IPS-15b (cell line): ENCODE results near the gene CALML3.
"Not testable (repeated sequence)": the region's sequence is repeated elsewhere in the genome, so short reads cannot be mapped to it uniquely, and the experiment has no call there.

Source experiments
- H3K27me3 ChIP-seq: one replicate; pipeline ENCODE4 v1.6.1; 2013; ENCODE audit warnings: low read length; ENCODE audit not compliant: control insufficient read depth, insufficient read depth
- H3K36me3 ChIP-seq: one replicate; pipeline ENCODE4 v1.6.1; 2013; ENCODE audit warnings: low read length; ENCODE audit not compliant: control insufficient read depth, insufficient read depth
- H3K4me1 ChIP-seq: one replicate; pipeline ENCODE4 v1.6.1; 2013; ENCODE audit warnings: mild to moderate bottlenecking, low read length; ENCODE audit not compliant: control insufficient read depth, insufficient read depth
- H3K4me3 ChIP-seq: one replicate; pipeline ENCODE4 v1.5.1; 2013; ENCODE audit warnings: low read depth, low read length
- H3K9ac ChIP-seq: one replicate; pipeline ENCODE4 v1.6.1; 2013; ENCODE audit warnings: low read depth, mild to moderate bottlenecking, low read length
- H3K9me3 ChIP-seq: one replicate; pipeline ENCODE4 v1.6.1; 2013; ENCODE audit warnings: mild to moderate bottlenecking, low read length; ENCODE audit not compliant: control insufficient read depth, insufficient read depth

The CALML3 gene

DNA sequence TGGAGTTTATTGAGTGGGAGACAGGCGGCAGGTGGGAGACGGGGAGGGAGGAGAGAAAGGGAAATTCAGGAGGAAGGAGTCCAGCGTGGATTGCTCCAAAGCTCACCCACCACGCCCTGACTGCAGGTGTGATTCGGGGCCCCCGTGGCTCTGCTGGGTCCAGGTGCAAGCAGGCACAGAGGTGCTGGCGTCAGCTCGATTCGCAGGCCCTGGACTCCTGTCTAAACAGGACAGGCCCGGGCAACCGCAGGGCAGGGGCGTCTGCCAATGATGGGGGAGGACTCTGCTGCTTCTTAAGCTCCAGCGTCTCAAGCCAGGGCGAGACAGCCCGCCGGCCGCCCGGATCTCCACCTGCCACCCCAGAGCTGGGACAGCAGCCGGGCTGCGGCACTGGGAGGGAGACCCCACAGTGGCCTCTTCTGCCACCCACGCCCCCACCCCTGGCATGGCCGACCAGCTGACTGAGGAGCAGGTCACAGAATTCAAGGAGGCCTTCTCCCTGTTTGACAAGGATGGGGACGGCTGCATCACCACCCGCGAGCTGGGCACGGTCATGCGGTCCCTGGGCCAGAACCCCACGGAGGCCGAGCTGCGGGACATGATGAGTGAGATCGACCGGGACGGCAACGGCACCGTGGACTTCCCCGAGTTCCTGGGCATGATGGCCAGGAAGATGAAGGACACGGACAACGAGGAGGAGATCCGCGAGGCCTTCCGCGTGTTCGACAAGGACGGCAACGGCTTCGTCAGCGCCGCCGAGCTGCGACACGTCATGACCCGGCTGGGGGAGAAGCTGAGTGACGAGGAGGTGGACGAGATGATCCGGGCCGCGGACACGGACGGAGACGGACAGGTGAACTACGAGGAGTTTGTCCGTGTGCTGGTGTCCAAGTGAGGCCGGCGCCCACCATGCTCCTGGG, at the start of gene CALML3:
CALML3 (plus strand) TSS at position 321 of the 920 bp plus-strand sequence; CDS start at position 446, 125 bp downstream.
- Histone ChIP-seq H3K4me3 (no peak within 1 kb of the TSS), H3K9me3 (peaks cover 2% of the 10 kb centered on the region), H3K4me1 (no peaks in the 10 kb centered on the region), H3K27me3 (no peaks in the 10 kb centered on the region), H3K9ac (no peak within 1 kb of the TSS), H3K36me3 (no peaks in the 10 kb centered on the region)

DNA sequence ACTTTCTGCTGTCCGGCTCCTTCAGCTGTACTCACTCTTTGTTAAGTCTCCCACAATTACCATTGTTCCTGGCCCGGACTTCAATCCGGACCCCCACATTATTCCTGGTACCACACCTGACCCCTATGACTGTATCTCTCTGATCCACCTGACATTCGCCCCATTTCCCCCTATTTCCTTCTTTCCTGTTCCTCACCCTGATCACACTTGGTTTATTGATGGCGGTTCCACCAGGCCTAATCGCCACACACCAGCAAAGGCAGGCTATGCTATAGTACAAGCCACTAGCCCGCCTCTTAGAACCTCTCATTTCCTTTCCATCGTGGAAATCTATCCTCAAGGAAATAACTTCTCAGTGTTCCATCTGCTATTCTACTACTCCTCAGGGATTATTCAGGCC, 49.7 kb upstream of the CALML3 start:
- not testable (repeated sequence) for H3K9ac ChIP-seq, H3K27me3 ChIP-seq, H3K9me3 ChIP-seq, H3K36me3 ChIP-seq, H3K4me1 ChIP-seq, H3K4me3 ChIP-seq

DNA sequence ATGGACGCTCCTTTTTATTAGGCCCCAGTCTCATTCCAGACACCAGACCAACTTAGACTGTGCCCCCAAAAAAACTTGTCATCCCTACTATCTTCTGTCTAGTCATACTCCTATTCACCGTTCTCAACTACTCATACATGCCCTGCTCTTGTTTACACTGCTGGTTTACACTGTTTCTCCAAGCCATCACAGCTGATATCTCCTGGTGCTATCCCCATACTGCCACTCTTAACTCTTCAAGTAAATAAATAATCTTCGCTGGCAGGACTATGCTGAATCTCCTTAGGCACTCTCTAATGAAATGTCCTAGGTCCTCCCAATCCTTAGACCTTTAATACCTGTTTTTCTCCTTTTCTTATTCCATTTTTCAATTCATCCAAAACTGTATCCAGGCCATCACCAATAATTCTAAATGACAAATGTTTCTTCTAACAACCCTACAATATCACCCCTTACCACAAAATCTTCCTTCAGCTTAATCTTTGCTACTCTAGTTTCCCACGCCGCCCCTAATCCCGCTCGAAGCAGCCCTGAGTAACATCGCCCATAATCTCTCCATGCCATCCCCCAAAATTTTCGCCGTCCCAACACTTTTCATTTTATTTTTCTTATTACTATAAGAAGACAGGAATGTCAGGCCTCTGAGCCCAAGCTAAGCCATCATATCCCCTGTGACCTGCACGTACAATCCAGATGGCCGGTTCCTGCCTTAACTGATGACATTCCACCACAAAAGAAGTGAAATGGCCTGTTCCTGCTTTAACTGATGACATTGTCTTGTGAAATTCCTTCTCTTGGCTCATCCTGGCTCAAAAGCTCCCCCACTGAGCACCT, 48.6 kb upstream of the CALML3 start:
- not testable (repeated sequence) for H3K4me3 ChIP-seq, H3K36me3 ChIP-seq, H3K9me3 ChIP-seq, H3K27me3 ChIP-seq, H3K4me1 ChIP-seq, H3K9ac ChIP-seq

DNA sequence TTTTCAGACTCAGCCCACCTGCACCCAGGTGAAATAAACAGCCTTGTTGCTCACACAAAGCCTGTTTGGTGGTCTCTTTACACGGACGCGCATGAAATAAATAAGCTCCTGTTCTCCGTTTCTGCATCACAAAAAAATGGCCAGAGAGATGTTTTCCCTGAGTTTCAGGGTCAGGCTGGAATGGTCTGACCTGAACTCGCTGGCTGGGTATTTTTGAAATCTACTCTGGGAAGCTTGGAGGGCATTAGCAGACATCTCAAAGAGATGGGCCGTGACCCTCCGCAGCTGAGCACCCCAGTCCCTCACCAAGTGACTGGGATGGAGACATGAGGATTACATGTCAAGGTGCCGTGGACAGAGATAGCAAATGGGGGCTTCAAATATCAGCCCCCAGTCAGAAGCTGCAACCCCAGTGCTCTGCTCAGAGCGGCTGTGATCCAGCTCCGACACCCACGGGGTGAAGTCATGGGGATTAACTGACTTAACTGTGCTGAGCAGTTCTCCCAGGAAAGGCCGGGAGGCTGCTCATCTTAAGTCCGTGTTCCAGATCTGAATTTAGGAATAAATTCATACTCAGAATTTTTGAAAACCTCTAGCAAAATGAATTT, 47.7 kb upstream of the CALML3 start:
- H3K9ac ChIP-seq, result no peak overlapping the region
- H3K4me1 ChIP-seq, result peaks cover 5% of the 10 kb centered on the region
- no peaks in the 10 kb centered on the region for H3K36me3 ChIP-seq

DNA sequence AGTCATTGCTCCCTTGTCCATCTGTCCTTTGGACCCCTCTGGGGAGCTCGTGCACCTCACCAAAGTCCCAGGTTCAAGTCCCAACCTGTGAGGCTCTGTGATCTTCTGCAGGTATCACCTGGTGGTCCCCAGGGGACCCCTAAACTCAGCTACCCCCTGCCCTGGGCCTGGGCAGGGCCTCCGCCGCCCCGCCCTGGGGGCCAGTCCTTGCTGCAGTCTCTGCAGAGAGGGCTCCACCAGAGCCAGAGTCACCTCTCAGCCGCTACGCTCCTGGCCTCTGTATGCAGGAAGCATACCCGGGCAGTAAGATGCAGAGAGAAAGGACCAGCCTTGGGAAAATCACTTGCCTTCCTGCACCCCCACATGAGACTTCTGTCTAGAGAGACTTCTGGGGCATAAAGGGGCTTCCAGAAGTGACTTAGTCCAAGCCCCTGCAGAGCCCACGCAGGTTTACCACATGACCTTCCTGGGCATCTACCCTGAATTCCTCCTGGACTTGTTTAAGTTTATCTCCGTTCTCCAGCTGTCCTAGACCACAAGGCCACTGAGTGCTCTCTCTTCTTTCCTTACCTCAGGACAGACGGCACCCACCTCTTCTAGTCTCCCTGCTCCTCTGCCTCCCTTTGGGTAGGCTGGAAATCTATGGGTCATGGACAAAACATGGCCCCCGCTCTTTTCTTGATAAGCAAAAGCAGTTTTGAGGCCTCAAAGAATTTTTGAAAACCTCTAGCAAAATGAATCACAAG, 46.6 kb upstream of the CALML3 start:
- Histone ChIP-seq H3K27me3 (no peaks in the 10 kb centered on the region), H3K4me1 (peaks cover 5% of the 10 kb centered on the region), H3K4me3 (no peak overlapping the region), H3K9ac (no peak overlapping the region), H3K9me3 (no peaks in the 10 kb centered on the region), H3K36me3 (no peaks in the 10 kb centered on the region)

More for the DNA sequence above, 47.7 kb upstream of the CALML3 start:
- no peaks in the 10 kb centered on the region for H3K9me3 ChIP-seq
- no peaks in the 10 kb centered on the region for H3K27me3 ChIP-seq
- H3K4me3 ChIP-seq, result no peak overlapping the region

DNA sequence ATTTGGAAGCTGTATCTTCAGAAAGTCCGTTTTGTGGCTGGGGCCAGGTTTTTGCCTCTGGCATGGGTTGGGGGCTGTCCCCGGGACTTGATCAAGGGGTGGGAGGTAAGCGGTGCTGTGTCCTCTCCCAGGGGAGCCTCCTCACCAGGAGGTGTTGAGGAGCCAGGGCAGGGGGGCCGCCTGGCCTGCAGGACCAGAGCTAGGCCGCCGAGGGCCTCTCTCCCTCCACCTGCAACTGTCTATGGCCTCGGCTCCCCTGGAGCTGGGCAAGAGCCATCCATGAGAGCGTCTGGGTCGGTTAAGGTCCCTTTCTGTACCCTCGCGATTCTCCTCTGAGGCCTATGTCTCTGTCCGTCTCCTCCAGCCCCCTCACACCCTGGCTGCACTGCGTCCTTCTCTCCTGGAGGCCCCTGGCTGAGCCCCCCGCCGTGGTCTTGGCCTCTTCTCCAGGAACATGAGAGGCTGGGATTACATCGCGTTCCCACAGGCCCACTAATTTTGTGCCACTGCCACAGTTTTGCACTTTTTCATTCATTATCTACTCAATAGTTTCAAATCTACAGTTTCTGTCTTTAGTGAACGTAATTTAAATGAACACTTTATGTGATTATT, 46.0 kb upstream of the CALML3 start:
- H3K27me3 ChIP-seq, result no peaks in the 10 kb centered on the region
- H3K9ac ChIP-seq, result no peak overlapping the region
- H3K9me3 ChIP-seq, result no peaks in the 10 kb centered on the region
- H3K4me3 ChIP-seq, result no peak overlapping the region
- no peaks in the 10 kb centered on the region for H3K36me3 ChIP-seq
- peaks cover 5% of the 10 kb centered on the region for H3K4me1 ChIP-seq

DNA sequence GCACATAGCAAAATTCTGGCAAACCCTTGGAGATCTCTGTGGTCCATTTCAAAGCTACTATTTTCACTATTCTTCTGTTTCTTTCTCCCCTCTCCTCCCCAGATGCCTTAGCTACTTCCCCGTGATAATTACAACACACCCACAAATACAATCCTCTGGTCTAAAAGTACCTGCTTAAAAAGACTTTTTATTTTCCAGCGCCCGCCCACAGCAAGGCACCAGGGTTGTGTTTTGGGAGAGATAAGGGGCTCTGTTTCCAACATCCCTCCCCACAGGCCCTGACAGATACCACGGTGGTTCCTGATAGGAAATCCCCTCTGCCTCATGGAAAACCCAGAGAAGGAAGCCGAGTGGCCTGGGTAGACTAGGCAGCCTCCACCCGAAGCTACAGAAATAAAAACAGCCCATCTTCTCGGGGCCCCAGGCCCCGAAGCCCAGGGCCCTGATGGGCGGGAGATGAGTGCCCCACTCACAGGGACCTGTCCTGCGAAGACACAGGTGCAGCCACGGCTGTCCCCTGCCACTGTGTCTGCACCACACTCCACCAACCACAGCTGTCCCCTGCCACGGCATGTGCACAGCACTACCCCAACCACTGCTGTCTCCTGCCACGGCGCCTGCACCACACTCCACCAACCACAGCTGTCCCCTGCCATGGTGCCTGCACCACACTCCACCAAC, 45.1 kb upstream of the CALML3 start:
- Histone ChIP-seq H3K4me3 (no peak overlapping the region), H3K4me1 (peaks cover 5% of the 10 kb centered on the region), H3K27me3 (no peaks in the 10 kb centered on the region), H3K36me3 (no peaks in the 10 kb centered on the region), H3K9me3 (no peaks in the 10 kb centered on the region), H3K9ac (no peak overlapping the region)

- Histone ChIP-seq H3K9me3 (no peaks in the 10 kb centered on the region), H3K4me1 (peaks cover 5% of the 10 kb centered on the region), H3K9ac (no peak overlapping the region), H3K36me3 (no peaks in the 10 kb centered on the region), H3K4me3 (no peak overlapping the region), H3K27me3 (no peaks in the 10 kb centered on the region)
Measured at GRCh38 chr10:5480162-5480941, 44.4 kb upstream of the CALML3 start.

- Histone ChIP-seq H3K9me3 (no peaks in the 10 kb centered on the region), H3K4me1 (peaks cover 5% of the 10 kb centered on the region), H3K9ac (no peak overlapping the region), H3K4me3 (no peak overlapping the region), H3K36me3 (no peaks in the 10 kb centered on the region), H3K27me3 (no peaks in the 10 kb centered on the region)
Measured at GRCh38 chr10:5481121-5481520, 43.6 kb upstream of the CALML3 start.

GRCh38 chr10:5482016-5482415, 42.7 kb upstream of the CALML3 start:
- H3K36me3 ChIP-seq, result no peaks in the 10 kb centered on the region
- no peak overlapping the region for H3K9ac ChIP-seq
- no peak overlapping the region for H3K4me3 ChIP-seq
- H3K9me3 ChIP-seq, result no peaks in the 10 kb centered on the region
- no peaks in the 10 kb centered on the region for H3K27me3 ChIP-seq
- H3K4me1 ChIP-seq, result peaks cover 3% of the 10 kb centered on the region
